HG02610 (cell line): Measurements from ENCODE around the gene RPS19BP1.

Source experiments
- ATAC-seq: cut with Tn5 transposase; IDR thresholded peaks from one replicate; pipeline ENCODE4 v1.9.1; 2021; ENCODE audit warnings: mild to moderate bottlenecking, moderate library complexity; ENCODE audit not compliant: unreplicated experiment

Gene RPS19BP1, protein sequence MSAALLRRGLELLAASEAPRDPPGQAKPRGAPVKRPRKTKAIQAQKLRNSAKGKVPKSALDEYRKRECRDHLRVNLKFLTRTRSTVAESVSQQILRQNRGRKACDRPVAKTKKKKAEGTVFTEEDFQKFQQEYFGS

DNA sequence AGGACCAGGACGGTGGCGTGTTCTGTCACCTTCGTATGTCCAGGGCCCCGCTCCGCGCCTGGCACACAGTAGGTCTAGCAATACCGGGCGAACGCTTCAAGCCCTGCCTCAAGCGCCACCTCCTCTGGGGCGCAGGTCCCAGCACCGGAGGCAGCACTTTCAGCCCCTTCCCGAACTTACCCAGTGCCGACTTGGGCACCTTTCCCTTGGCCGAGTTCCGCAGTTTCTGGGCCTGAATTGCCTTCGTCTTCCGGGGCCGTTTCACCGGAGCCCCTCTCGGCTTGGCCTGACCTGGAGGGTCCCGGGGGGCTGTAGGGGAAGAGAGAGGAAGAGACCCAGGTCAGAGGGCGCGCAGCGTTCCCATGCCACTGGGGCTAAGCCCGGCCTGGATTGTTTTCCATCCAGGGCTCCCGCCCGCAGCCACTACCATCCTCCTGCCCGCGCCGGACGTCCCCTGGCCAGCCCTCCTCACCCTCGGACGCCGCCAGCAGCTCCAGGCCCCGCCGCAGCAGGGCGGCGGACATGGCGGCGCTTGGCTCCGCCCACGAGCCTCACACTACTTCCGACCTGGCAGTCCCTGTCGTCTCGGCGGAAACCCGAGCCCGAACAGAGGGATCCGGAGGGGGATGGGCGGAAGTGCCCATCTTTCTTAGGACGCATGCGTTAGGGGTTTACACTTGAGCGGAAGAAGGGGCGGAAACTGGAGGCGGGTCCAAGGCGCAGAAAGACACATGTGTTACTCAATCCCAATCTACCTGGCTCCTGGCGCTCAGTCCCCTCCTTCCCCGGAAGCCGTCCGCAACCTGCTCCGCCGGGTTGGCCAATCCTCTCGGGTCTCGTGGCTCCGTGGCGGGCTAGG, at the start of gene RPS19BP1:
Gene RPS19BP1, minus strand, starts transcription at position 534 of the 859 bp plus-strand sequence. Its CDS starts 10 bp downstream, at position 524.
- ATAC-seq, result peak; percentile 82

DNA sequence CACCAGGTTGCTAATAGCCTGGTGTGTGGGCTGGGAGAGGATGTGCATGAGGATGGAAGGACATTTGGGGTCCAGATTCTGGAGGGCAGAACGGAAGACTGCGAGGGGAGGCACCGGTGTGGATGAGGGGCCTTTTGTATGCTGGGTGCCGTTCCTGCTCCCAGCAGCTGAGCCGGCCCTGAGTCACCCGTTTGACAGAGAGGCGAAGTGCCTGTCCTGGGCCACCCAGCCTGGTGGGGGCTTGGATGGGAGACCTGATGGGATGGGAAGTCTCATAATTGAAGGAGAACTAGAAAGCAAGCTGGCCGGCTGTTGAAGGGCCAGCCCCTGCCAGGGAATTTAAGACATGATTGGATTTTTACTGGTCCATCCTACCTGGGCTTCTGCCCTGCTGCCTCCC, 48.8 kb upstream of the RPS19BP1 start:
- ATAC-seq, result no peak

DNA sequence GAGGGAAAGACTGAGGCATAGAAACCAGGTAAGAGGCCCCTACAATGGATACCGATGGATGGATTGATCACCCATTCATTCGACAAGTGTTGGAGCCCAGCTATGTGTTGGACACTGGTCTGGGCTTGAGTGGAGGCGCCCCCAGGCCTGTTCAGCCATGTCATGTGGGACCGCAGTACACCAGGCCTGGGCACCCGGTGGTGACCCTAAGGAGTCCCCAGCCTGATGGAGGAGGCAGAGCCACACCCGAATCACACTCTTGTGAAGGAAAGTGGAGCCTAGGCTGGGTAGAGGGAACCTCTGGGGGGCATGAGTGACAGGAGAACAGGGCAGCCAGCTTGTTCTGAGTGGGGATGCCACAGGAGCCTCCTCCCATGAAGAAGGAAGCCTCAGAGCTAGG, 48.2 kb upstream of the RPS19BP1 start:
- no peak for ATAC-seq

DNA sequence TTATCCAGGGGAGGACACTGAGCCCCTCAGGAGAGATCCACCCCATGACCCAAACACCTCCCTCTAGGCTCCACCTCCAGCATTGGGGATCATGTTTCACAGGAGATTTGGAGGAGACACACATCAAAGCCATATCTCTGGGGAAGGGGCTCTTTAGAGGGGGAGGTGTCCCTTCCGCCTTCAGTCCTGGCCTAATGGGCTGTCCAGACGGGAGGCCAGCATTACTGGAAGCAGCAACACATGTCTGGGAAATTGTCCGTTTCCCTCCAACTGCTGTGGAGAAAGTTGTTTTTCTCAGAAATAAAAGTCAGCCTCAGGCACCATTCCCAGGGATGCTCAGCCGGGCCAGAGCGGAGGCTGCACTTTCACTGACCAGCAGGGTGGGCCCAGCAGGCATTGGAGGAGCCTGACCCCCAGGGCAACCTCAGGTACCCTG, 47.5 kb upstream of the RPS19BP1 start:
- no peak for ATAC-seq

DNA sequence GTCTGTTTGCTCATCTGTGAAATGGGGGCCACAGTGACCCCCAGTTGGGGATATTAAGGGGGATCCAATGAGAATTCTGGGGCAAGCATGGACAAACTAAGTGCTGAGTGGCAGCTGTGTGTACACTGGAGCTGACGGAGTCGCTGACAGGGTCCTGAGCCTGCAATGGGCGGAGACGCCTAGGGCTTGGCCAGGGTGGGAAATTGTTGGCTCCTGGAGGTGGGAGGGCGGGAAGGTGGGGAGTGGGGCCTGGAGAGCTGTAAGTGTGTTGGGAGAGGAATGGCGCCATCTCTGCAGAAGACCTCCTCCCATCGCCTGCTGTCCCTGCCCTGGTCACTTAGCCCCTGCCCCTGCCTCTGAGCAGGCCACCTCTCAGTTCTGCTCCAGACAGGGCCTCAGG, 45.4 kb upstream of the RPS19BP1 start:
- no peak for ATAC-seq

DNA sequence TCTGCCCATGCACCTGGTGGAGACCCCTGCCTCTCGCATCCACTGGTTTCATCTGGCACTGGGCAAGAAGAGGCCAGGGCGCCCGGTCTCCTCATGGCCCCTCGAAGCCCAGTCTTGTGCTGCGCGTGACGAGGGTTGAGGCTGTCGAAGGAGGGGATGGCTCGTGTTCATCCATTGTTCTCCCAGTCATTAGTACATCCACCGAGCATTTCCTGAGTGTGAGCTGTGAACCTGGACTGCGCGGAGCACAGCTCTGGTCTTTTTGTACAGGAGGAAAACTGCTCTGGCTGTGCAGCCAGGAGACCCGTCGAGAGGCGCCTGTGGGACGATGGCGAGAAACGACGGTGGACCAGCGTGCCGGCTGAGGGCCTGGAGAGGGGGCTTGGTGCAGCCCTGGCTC, 44.8 kb upstream of the RPS19BP1 start:
- no peak for ATAC-seq

DNA sequence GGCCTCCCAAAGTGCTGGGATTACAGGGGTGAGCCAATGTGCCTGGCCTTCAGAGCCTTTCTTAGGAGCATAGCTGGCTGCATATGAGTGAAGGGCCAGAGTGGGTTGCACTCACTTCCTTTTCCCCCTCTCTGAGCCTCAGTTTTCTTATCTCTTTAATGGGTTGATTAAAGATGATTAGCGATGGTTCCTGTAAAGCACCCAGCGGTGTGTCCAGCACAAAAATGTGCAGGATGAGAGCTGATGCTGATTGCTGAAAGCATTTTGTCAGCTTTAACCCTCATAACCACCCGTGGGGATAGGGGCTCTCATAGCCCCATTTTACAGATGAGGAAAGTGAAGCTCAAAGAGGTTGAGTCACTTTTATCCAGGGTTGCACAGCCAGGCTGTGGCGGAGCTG, 43.5 kb upstream of the RPS19BP1 start:
- ATAC-seq, result no peak

DNA sequence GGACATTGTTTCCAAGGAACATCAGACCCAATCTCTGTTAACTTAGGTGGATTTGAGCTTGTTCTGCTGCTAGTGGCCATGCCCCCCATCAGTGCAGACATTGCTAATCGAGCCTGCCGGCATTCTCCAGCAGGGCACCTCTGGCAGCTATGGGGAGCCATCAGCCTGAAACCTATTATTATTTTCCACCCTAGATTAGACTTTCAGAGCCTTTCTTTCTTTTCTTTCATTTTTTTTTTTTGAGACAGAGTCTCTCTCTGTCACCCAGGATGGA, 42.9 kb upstream of the RPS19BP1 start:
- ATAC-seq, result no peak

DNA sequence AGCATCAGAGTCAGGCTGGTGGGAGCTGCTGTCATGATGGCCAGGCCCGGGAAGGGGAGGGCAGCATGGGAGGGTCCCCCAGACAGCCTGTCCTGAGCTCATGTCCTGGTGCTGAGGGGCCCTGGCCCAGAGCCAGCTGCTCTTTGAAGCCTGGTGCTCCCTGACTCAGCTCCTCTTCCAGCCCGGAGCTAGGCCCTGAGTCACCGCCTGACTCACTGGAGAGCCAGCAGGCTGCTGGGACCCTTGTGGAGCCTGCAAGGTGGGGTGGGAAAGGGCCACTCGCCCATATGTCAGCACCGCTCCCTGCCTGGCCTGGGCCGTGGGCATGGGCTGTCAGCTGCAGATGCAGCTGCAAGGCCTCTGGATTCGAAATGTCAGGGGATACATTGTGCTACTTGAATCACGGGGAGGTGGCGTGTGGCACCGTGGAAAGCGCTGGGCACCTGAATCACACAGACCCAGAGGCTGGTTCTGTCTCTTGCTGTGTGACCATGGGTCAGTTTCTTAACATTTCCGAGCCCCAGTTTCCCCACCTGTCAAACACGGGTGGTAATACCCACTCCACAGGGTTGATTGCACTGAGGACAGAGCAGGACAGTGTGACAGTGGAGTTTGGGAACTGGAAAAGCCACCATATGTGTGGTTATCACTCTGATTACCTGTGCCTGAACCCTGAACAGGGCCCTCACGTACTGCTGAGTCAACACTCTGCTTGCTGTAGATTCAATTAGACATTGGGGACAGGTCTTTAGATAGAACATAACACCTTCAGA, 42.4 kb upstream of the RPS19BP1 start:
- no peak for ATAC-seq

DNA sequence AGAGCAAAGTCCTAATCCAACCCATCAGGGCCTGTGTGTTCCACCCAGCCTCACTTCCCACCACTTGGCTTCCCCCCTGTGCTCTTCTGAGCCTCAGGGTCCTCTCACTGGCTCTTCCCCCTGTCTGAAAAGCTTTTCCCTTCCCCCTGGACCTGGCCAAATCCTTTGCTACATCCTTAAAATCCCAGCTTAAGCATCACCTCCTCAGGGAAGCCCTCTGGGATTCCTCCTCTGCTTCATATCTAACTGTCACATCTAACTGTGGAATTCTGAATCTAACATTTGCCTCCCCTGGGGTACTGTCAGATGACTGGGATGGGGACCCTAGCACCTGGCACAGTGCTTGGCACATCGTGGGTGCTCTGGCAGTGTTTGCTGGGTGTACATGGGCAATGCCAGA, 39.0 kb upstream of the RPS19BP1 start:
- no peak for ATAC-seq

DNA sequence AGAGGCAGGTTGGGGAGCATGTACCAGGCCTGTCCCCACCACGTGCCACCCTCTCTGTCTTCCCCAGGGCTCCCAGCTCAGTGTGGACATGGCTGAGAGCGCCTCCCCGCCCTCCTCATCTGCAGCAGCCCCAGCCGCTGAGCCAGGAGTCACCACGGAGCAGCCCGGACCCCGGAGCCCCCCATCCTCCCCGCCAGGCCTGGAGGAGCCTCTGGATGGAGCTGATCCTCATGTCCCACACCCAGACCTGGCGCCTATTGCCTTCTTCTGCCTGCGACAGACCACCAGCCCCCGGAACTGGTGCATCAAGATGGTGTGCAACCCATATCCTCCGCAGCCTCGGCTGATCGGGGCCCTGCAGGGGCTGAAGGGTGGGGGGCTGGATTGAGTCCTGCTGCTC, 38.1 kb upstream of the RPS19BP1 start, which contains the start of gene CACNA1I:
Gene CACNA1I, plus strand, starts transcription at position 89 of the 400 bp plus-strand sequence. Its CDS starts 0 bp downstream, at position 89.
- ATAC-seq, result no peak

DNA sequence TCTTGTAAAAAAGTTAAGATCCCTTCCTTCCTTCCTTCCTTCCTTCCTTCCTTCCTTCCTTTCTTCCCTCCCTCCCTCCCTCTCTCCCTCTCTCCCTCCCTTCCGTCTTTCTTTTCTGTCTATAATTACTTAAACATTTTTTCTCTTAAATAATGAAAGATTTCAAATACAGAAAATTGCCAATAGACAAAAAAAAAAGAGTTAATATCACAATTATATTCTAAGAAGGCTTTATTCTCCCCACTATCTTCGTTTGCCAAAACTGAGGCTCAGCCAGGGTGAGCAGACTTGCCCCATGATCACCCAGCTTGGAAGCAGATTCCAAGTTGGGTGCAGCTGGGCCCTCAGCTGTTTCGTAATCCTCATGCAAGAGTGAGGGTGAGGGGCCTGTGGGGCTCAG, 37.7 kb upstream of the RPS19BP1 start:
- ATAC-seq, result no peak

DNA sequence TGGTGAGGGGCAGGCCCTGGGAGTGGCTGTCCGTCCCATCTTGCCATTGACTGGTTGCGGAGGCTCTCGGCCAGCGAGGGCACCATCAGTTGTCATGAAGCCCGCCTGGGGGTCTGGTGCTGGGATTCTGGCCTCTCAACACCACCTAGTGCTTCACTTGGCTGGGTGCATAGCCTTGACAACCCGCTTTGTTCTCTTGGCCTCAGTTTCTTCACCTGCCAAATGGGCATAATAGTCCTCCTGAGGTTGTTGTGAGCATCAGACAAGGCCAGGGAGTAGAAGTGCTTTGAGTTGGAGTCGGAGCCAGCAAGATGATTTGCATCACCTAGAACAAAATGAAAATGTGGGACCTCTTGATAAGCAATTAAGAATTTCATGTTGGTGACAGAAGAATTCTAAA, 36.5 kb upstream of the RPS19BP1 start:
- no peak for ATAC-seq

DNA sequence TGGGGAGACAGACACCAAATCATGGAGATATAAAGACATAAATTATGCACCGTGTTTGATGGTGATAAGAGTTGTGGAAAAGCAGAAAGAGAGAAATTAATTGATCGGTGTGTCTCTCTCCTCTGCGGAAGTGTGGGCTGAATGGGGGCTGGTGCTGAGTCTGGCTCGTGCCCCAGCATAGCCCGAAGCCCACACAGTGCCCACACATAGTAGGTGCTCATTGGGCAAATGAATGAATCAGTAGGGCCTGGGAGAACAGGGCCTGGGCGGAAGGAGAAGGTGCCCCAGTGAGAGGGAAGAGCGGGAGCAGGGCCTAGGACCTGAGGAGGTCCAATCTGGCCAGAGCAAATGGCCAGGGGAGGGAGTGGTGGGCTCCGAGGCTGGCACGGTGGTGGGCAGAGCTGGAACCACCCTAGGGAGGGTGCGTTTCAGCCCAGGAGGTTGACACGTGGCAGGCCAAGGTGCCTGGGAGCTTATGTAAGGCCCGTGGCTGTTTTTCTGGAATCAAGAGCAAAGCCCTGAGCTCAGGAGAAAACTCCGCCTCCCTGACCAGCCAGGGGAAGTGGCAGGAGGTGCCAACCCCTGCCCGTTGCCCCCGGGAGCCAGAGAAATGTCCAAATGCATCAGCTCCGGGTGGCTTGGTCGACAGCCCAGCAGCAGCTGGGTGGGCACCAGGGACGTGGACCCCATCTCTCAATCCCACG, 35.9 kb upstream of the RPS19BP1 start:
- ATAC-seq, result no peak

DNA sequence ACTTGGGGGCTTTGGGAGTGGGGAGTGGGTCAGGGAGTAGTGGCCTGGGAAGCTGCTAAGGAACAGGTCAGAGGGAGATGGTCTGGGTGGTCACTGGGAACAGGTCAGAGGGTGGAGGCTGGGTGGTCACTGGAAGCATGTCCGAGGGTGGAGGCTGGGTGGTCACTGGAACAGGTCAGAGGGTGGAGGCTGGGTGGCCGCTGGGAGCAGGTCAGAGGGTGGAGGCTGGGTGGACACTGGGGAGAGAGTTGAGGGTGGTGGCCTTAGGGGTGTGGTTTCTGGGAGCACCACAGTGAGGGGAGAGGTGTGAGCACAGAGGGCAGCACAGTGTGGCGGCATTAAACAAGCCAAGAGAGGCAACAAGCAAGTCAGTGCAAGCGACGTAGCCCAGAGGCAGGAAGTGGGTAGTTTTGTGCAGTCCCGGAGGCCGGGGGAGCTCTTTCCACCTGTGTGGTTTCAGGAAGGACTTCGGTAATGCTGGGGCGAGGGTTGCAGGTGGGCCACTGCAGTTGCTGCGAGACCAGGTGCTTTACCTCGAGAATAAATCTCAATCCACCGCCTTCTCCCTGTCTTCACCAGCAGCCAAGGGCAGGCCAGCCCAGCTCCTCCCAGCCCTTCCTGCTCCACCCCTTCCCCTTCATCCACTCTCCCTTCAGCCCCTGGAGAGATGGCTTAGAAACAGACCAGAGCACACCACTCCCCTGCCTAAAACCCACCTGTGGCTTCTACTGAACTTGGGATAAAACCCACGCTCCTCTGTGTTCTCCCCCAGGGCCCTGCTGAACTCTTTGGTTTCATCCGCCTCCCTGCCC, 34.8 kb upstream of the RPS19BP1 start:
- ATAC-seq, result no peak

DNA sequence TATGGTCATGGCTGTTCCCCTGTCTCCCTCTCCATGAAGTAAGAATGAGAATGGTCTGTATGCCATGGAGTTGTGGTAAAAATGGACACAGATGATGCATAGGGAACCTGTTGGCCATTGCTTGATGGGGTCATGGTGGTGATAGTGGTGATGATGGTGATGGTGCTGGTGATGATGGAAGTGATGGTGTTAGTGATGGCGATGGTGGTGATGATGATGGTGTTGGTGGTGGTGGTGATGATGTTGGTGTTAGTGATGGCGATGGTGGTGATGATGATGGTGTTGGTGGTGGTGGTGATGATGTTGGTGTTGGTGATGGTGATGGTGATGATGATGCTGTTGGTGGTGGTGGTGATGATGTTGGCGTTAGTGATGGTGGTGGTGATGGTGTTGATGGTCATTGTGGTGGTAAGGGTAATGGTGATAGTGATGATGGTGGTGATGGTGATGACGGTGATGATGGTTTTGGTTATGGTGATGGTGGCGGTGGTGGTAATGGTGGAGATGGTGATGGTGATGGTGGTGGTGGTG, 32.9 kb upstream of the RPS19BP1 start:
- no peak for ATAC-seq

DNA sequence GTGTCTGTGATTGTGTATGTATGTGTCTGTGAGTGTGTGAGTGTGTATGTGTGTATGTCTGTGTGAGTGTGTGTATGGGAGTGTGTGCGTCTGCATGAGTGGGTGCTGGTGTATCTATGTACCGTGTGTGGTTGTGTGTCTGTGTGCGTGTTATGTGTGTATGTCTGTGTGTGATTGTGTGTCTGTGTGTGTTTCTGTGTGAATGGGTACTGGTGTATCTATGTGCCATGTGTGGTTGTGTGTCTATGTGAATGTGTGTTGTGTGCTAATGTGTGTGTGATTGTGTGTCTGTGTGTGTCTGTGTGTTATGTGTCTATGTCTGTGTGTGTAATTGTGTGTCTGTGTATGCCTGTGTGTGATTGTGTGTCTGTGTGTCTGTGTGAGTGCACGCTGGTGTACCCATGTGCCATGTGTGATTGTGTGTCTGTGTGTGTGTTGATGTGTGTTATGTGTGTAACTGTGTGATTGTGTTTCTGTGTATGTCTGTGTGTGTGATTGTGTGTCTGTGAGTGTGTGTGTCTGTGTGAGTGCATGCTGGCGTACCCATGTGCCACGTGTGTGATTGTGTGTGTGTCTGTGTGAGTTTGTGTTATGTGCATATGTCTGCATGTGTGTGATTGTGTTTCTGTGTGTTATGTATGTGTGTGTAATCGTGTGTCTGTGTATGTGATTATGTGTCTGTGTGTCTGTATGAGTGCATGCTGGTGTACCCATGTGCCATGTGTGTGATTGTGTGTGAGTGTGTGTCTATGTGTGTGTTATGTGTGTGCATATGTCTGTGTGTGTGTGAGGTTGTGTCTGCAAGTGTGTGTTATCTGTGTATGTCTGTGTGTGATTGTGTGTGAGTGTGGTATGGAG, 31.3 kb upstream of the RPS19BP1 start:
- no peak for ATAC-seq

DNA sequence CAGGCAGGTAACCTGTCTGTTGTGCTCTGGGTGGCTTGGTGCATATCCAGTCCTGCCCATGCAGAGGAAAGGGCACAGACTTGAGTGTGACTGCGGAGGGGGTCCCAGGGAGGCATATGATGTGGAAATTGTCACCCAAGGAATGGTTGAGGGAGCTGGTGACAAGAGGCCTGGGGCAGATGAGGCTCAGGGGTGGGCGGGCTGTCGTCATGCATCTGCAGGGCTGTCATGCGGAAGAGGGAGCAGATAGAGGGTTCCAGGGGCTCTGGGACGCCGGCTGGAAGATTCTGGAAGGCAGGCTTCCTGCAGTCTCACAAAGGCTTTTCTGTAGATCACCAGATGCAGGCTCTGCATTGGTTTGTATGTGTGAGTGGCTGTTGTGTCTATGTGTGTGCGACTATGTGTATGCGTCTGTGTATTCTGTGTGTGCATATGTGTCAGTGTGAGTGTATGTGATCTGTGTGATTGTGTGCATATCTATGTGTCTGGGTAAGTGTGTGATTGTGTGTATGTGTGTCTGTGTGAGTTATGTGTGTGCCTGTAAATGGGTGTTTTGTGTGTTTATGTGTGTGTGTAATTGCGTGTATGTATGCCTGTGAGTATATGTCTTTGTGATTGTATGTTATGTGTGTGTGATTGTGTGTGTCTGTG, 30.4 kb upstream of the RPS19BP1 start:
- ATAC-seq, result no peak

DNA sequence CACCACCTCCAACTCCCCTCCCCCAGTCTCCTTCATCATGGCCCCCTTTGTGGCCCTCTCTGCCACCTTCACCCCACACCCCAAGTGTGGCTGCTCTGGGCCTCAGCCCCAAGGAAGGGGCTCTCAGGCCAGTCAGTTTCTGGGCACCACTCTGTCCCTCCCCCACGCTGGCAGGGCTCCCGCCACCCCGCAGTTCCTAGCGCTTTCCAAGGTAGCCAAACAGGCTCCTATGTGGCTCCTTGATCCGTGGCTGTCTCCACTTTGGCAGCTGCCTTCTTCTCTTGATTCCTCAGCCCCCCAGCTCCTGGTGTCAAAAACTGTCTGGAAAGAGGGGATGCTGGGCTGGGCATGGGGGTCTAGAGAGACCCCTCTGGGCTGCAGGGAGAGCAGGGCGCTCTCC, 27.6 kb upstream of the RPS19BP1 start:
- no peak for ATAC-seq
